CD4-positive, alpha-beta T cell treated with Interleukin-15 for 1 hour (primary cell): Measurements from ENCODE around the gene DCP2.

ENCODE experiments used
- DNase-seq: peaks from one replicate; pipeline ENCODE4 v3.0.0-alpha.2; 2020

Gene DCP2

DNA sequence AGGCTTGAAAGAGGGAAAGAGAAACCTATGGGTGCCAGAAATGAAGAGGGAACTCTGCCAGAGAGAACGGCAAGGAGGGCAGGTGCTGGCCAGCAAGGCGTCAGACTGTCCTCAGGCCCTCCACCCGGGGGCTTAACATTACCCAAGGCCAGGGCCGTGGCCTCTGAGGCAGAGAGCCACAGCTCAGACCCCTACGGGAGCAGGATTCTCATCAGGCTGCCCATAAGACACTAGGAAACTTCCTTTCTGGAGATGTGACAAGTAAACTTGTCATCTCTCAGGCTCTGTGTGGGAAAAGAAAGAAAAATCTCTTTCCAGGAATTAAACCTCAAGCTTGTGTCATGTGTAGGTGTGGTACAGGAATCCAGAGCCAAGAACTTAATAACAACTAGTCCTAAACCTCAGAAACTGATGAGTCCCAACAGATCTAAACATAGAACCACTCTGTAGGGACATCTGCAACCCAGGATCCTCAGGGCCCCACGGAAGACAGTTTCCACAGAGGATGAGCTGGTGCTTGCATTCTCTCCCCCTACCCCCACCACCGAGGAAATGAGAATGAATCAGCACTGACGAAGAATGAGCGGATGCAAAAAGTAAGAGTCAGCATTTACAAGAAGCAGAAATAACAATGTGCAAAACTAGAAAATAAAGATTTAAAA lies 74.3 kb downstream of the DCP2 start:
- no peak for DNase-seq

DNA sequence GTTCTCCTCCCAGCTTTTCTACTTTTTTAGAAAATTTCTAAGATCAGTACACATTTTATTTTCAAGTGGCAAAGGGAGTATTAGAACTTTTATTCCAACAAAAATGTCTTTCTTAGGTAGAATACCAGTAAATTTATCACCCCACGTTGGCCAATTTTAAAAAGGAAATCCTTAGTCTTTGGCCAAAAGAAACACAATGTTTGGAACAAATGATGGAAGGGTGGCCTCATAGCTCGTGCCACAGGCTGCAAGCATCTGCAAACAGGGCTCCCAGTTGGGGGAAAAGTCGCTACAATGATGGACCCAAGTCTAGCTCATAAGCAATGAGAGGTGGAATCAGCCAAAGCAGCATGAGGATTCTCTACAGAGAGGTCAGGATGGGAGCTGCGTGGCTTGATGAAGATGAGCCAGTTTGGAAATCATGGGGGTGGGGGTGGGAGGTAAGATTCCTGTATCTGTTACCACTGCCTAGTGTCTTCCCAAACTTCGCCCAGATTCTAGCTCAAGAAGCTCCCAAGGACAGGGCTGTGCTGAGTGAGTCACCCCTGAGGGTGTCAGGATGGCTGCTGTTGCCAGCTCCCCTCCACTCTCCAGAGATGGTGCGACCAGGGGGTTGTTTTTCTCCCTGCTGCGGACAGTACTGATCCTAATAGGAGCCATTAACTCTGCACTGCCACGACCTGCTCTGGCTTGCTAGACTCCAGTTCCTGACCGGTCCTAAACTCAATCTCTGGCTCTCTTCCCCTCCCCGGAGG lies 75.6 kb downstream of the DCP2 start:
- no peak for DNase-seq

DNA sequence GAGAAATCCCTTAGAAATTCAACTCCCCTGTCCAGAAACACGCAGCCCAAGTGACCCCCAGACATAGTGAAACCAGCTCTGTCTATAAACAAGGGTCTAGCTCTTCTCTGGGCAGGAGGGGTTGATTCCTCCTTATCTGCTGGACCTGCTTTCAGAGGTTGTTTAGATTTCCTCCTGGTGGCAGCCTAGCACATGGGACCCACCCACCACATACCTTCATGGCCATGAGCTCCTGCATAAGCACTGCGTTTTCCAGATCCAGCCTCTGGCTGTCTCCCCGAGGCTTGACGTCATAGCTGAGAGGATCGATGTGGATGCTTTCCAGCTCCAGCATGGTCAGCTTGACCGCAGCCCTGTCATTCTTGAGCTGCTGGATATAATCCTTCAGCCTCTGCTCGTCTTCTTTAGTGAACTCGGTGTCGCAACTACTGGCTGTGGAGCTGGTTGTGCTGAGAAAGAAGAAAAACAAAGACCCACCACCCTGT lies 77.0 kb downstream of the DCP2 start:
- DNase-seq, result no peak

- no peak for DNase-seq
Measured at GRCh38 chr5:113054899-113055298, 78.3 kb downstream of the DCP2 start.

GRCh38 chr5:113056988-113057387 lies 80.4 kb downstream of the DCP2 start:
- no peak for DNase-seq

- DNase-seq, result no peak
Measured at GRCh38 chr5:113057557-113057984, 81.0 kb downstream of the DCP2 start.

- no peak for DNase-seq
Measured at GRCh38 chr5:113058269-113058668, 81.7 kb downstream of the DCP2 start.

DNA sequence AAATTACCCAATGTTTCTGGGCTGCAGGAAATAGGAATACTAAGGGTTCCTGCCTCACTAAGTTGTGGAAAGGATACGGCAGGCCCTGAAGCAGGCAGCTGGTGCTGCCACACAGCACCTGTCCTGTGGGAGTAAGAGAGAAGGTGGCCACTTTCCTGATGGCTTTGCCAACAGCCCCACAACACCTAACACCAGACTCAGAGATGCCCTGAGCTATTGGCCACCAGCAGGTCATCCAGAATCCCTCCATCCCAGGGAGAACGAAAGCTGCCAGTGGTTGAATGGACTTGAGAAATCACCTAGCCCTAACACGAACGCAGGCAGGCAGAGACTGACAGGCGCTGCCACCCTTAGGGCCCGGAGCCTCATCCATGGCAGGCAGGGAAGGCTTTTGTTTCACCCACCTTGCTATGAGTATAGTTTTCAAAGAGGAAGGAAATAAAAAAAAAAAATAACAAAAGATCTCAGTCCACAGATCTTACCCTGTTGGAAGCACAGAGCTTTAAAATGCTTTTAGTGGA lies 82.2 kb downstream of the DCP2 start:
- no peak for DNase-seq

- no peak for DNase-seq
Measured at GRCh38 chr5:113059232-113060040, 82.8 kb downstream of the DCP2 start.

DNA sequence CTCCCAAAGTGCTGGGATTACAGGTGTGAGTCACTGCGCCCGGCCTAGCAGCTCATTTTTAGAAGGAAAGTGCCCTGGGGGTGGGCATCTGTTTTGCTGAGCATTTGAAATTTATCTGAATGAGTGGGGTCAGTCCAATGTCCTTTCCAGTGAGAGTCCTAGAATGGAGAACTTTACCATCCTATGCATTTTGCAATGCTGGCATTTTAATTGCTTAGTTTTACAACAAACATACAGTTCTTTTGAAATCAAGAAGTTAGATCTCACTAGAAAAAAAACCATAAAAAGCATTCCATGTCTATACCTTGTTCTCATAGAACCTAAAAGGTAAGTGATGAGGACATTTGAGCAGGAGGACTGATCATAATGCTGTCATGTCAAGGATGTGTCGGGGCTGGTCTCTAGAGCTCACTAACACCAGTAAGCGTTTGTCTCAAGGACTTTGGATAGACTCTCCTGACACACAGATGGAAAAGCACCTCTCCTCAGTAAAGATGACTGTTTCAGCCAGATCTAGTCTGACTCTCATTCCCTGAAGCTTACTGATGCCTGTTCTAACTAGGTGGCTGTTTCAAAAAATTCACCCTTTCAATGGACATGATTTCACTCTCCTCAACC lies 83.9 kb downstream of the DCP2 start:
- DNase-seq, result no peak

- no peak for DNase-seq
Measured at GRCh38 chr5:113061846-113062780, 85.5 kb downstream of the DCP2 start.

DNA sequence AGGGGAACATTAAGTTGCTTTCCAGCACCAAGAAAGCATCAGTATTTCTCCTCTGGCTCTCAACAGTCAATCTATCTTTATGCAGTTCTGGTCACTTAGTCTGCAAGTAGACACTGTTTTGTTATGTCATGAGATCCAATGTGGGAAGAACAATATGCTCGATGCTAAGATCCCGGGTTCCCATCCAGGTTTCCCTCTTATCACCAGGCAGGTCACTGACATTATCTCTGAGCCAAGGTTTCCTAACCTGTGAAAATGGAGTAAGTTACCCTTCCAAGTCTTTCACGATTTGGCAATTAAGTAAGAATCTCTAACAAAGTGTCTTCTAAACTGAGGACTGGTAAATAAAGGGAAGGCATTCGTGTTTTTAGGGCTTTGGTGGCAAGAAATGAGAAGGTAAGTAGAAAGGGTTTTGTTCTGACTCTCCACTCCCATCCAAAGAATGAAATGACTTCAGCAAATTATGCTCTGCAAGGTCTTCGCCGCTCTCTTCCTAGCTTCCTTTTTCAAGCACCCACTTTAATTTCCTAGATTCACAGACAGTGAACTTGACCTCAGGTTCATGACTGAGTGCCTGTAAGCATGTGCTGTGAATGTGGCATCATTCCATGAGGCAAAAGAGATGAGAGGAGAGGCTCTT lies 86.4 kb downstream of the DCP2 start:
- no peak for DNase-seq

DNA sequence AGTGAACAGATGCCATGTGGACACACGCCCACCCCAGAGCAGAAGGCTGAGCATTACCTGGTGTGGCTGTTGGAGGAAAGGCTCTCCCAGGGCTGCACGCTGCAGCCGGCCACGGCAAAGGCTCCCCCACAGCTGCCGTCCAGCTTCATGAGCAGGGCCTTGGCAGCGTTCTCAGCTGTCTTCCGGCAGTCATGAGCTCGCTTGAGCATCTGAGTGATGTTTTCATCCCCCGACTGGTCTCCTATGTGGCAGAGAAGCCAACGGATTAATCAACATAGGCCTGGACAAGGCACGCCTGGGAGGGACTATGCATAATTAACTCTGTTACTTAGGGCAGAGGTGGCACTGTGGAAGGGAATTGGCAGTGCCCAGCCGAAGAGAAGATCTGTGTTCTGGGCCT lies 87.3 kb downstream of the DCP2 start:
- no peak for DNase-seq

GRCh38 chr5:113064806-113065205 lies 88.2 kb downstream of the DCP2 start:
- DNase-seq, result no peak

GRCh38 chr5:113065626-113066025 lies 89.0 kb downstream of the DCP2 start:
- DNase-seq, result no peak

GRCh38 chr5:113067635-113068344 lies 91.2 kb downstream of the DCP2 start:
- DNase-seq, result no peak

- no peak for DNase-seq
Measured at GRCh38 chr5:113068559-113068958, 92.0 kb downstream of the DCP2 start.
